Endothelial cell of hepatic sinusoid (primary cell): ENCODE results near the gene PAQR4.

Source experiments
- in situ Hi-C: cut with HindIII; loops from 2 replicates; pipeline ENCODE4 v1.10.0; 2017; ENCODE audit warnings: low sequenced_read_pairs

PAQR4 gene

DNA sequence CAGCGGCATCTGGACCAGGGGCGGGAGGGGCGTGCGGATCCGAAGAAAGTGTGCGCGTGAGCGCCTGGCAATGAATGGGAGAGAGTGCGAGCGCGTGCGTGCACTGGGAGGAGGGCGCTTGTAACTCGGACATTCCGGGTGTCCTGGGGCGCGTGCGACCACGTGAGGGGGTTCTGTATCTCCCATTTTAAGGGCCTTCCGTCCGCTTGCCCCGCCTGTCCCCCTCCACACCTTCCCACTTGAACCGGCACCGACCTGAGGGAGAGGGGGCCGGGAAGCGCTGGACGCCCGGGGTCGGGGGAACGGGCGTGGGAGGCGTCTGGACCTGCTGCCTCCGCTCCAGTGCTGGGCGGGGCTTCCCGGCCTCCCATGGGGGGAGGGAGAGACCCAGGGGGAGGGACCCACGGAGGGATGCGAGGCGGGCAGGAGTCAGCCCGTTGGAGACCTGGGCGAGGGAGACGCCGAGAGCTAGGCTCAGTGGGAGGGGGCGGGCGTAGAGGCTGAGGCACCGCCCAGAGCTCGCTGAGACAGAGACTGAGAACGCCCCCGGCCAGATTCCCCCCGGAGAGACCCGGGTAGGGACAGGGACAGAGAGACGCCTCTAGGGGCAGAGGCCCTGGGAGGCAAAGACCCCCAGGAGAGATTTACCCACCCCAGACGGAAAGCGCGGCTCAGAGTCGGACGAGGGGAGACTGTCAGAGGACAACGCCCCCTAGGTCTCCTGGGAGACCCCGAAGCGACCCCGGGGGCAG lies 5.2 kb upstream of the PAQR4 start, which contains the start of gene KREMEN2:
KREMEN2 (plus strand) TSS at position 553 of the 752 bp plus-strand sequence. CDS start 246 bp downstream, outside the sequence.
- in situ Hi-C loops = no loop called here

DNA sequence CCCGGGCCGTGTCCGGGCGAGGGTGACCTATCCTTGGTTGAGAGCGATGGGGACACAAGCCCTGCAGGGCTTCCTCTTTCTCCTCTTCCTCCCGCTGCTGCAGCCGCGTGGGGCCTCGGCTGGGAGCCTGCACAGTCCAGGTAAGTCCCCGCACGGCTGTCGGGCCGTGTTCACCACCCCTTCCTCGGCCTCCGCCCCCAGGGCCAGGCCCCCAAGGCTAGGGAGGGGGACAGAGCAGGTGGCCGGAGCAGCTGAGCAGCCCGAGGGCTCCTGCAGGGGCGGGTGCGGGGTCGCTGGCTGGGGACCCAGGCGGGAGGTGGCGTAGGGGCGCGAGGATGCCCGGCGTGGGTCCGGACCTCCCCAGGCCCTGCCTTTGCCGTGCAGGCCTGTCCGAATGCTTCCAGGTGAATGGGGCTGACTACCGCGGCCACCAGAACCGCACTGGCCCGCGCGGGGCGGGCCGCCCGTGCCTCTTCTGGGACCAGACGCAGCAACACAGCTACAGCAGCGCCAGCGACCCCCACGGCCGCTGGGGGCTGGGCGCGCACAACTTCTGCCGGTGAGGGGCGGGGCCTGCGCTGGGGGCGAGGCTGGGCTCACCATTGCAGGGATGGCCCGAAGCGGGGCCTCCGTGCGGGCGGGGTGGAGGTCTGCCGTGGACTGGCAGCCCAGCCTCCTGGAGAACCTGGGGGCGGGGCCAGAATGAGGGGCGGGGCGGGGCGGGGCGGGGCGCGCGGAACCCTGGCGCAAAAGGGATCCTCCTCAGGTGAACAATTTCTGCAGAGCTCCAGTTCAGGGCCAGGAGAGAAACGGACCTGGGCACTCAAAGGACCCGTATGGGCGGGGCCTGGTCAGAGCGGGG lies 4.4 kb upstream of the PAQR4 start:
- in situ Hi-C loops = no loop called here

GRCh38 chr16:2966043-2966807 lies 2.9 kb upstream of the PAQR4 start:
- in situ Hi-C loops = no loop called here

- in situ Hi-C loops = no loop called here
Observed at GRCh38 chr16:2966808-2967191, 2.3 kb upstream of the PAQR4 start.

GRCh38 chr16:2967211-2967631 lies 1.9 kb upstream of the PAQR4 start:
- in situ Hi-C loops = no loop called here

DNA sequence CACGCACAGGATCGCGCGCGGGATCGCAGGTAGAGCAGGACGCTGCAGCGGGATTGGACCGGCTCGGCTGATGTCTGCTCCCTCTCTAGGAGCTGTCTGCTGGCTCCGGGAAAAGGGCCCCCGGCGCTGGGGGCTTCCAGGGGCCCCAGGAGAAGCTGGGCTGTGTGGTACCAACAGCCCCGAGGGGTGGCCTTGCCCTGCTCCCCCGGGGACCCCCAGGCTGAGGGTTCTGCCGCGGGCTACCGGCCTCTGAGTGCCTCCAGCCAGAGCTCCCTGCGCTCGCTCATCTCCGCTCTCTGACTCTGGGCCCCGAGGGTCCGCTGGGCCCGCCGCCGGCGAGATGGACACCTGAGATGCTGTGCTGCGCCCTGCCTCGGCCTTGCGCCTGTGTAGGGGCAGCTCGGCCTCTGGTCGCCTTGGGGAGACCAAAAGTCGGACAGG lies 1.4 kb upstream of the PAQR4 start:
- in situ Hi-C loops = no loop called here

DNA sequence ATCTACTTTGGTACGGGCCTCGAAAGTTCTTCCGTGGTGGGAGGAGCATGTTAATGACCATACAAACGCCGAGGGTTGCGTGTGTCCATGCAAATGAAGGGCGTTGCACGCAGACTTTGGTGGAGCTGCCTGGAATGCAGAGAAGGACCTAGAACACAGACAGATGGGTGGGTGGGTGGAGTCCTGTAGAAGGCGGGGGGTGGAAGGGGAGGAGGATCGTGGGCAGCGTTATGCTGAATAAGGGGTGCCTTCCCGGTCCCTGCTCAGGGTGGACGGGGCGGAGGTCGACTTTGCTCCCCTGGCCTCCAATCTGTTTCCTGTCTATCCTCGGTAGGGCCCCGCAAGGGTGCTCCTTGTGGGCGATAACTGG lies 795 bp upstream of the PAQR4 start:
- in situ Hi-C loops = no loop called here

GRCh38 chr16:2969545-2970521 lies 685 bp downstream of the PAQR4 start:
- in situ Hi-C loops = no loop called here

DNA sequence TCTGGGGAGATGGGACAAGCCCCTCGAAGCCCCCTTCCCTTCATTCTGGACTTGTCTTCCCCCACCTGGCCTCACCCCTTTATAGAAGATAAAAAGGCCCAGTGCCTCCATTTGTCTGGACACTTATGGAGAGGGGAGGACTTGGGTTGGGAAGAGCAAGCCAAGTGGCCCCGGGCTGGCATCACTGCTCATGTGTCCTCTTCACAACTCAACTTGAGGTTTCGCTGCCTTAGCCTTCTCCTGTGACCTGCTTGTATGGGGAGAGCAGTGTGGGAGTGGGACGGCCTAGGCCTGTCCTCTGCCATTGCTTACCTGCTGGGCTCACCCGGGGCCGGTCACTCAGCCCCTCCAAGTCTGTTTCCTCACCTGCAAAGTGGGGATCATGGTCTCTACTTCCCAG lies 1.4 kb downstream of the PAQR4 start:
- in situ Hi-C loops = no loop called here

- in situ Hi-C loops = no loop called here
Observed at GRCh38 chr16:2971134-2971984, 2.2 kb downstream of the PAQR4 start.

GRCh38 chr16:2971985-2972784 lies 3.0 kb downstream of the PAQR4 start:
- in situ Hi-C loops = no loop called here

DNA sequence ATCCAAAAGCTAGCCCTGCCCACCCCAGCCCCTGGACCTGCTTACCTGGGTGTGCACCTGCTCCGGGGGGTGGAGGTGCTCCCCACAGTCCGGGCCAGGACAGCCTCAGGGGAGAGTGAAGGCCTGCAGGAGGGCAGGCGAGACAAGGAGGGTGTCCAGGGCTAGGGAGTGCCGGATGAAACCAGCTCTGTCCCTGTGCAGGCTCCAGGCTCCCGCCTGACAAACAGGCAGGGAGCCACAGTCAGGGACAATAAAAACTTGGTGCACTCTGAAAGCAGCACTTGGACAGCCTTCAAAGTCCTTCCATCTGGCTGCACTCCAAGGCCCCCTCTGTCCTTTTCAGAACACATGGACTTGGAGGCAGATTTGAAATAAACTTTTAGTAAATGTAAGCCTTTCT lies 3.9 kb downstream of the PAQR4 start:
- in situ Hi-C loops = no loop called here

GRCh38 chr16:2973605-2974318 lies 4.6 kb downstream of the PAQR4 start:
- in situ Hi-C loops = no loop called here

GRCh38 chr16:2974319-2975056 lies 5.3 kb downstream of the PAQR4 start:
- in situ Hi-C loops = no loop called here

DNA sequence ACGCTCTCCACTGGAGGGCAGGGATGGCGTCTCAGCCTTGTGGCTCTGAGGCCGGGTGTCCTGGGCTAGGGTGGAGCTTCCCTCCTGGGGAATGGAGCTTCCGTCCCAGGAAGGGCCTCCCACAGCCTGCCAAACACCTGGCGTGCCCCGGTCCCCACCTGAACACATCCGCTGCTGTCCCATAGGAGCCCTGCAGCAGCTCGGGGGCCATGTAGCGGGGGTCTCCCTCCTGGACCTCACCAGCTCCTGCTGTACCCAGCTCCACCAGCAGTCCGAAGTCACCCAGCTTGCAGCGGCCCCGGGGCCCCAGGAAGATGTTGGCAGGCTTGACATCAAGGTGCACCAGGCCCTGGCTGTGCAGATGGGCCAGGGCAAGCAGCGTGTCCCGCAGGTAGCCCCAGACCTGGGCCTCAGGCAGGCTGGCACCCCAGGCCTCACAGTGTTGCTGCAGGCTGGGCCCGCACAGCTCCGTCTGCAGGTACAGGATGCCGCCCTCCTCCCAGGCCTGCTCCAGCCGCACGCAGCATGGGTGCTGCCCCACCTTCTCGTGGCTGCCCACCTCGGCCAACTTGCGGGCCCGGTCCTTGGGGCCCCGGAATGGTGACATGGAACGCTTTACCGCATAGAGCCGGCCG lies 6.1 kb downstream of the PAQR4 start:
- in situ Hi-C loops = no loop called here

DNA sequence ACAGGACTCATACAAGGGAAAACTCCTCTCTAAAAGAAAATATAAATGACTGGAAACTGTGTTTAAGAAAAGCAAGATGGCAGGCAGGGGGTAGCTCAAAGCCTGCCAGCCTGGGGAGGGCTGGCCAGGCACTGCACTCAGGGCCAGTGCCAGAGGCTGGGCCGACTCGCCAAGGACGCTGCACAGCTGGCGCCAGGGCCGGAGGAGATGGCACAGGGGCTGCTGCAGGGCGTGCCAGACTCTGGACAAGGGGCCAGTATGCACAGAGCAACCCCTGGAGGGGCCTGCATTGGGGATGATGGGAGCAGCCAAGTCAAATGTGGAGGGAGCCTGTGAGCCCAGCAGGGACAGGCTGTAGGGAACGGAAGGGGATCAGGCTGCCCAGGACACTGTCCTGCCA lies 7.1 kb downstream of the PAQR4 start:
- in situ Hi-C loops = no loop called here

DNA sequence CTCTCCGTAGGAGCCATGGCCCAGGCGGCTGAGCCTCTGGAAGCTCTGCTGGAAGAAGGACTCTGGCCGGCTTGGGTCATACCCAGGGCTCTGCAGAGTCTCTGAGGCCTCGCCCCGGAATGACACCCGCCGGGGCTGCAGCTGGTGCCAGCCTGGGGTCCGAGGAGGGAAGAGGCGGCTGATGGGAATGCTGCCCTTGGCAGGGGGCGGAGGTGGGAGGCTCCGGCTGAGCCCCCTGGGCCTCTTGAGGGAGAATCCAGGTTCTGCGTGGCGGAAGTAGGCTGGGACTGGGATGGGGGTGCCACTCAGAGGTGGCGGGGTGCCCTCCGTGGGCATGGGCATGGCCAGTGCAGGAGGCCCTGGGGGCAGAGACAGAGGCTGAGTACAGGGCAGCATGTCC lies 7.5 kb downstream of the PAQR4 start:
- in situ Hi-C loops = no loop called here
